Measurements from ENCODE around the gene FAM8A1. TPM values are rescaled to one million over a fixed set of nuclear protein-coding genes. Genes with fewer than 3 reads are reported as not detected.
A peak's percentile ranks its signal among the peaks of the same experiment; 100 is the strongest.

The FAM8A1 gene
- total and polyA plus RNA-seq, 2 of the 13 experiments (the other 11 are each of a cell fraction or from before 2014, with no cell fraction given): 30.5 to 34.3 TPM

GRCh38 chr6:17602888-17603287, 2.8 kb downstream of the FAM8A1 start (continued):
- peak; percentile 42; the same call in 1 of the 2 replicates for TF ChIP-seq ARID5B (CRISPR knock-in tag; IDR thresholded peaks at IDR 0.05)
- no peak for TF ChIP-seq ZNF660 (CRISPR knock-in tag; IDR thresholded peaks at IDR 0.05; ENCODE audit: borderline replicate concordance, low read depth)
- TF ChIP-seq HNRNPL (IDR thresholded peaks at IDR 0.05; ENCODE audit: low read depth, low read length): no peak
- no peak for TF ChIP-seq NCOA5 (CRISPR knock-in tag; IDR thresholded peaks at IDR 0.05)
- no peak for TF ChIP-seq MAFF (IDR thresholded peaks at IDR 0.05; ENCODE audit: low read depth, low read length)
- no peak for TF ChIP-seq FOXC1 (CRISPR knock-in tag; IDR thresholded peaks at IDR 0.05; ENCODE audit: borderline replicate concordance)
- TF ChIP-seq GLMP (CRISPR knock-in tag; IDR thresholded peaks at IDR 0.05; ENCODE audit: borderline replicate concordance): no peak
- no peak for TF ChIP-seq ZNF678 (CRISPR knock-in tag; IDR thresholded peaks at IDR 0.05)
- no peak for TF ChIP-seq ZNF263 (CRISPR knock-in tag; IDR thresholded peaks at IDR 0.05)
- no peak for TF ChIP-seq ZHX1 (CRISPR knock-in tag; IDR thresholded peaks at IDR 0.05; ENCODE audit: low read depth)
- TF ChIP-seq ZNF713 (CRISPR knock-in tag; IDR thresholded peaks at IDR 0.05): no peak
- no peak for TF ChIP-seq NR2F2 (IDR thresholded peaks at IDR 0.05; ENCODE audit: borderline replicate concordance, low read depth)
- no peak for TF ChIP-seq MIER3 (CRISPR knock-in tag; IDR thresholded peaks at IDR 0.05; ENCODE audit: borderline replicate concordance)
- no peak for TF ChIP-seq SP5 (CRISPR knock-in tag; IDR thresholded peaks at IDR 0.05; ENCODE audit: borderline replicate concordance, low read depth)
- TF ChIP-seq HNF1A (IDR thresholded peaks at IDR 0.05; ENCODE audit: low read depth): peak; percentile 87
- peak; percentile 86; the same call in 1 of the 2 replicates for TF ChIP-seq HNF1A (CRISPR knock-in tag; IDR thresholded peaks at IDR 0.05; ENCODE audit: borderline replicate concordance)
- TF ChIP-seq HES4 (CRISPR knock-in tag; IDR thresholded peaks at IDR 0.05; ENCODE audit: borderline replicate concordance): no peak
- no peak for TF ChIP-seq ERF (CRISPR knock-in tag; IDR thresholded peaks at IDR 0.05)
- TF ChIP-seq ZNF235 (CRISPR knock-in tag; IDR thresholded peaks at IDR 0.05; ENCODE audit: borderline replicate concordance): no peak
- TF ChIP-seq HIVEP1 (CRISPR knock-in tag; IDR thresholded peaks at IDR 0.05): no peak
